PC-9 (cell line): Measurements from ENCODE around the gene CCR9. TPM values are rescaled to one million over a fixed set of nuclear protein-coding genes. Genes with fewer than 3 reads are reported as not detected.

Experiments
- BruUV-seq: library from RNA; stranded (reverse); fragments of 400-500 nt; replicated peaks from 2 replicates; lab custom pipeline; 2021; lab: Mats Ljungman, UMichigan
- CTCF ChIA-PET: fragments of 300-600 bp; sonication (Branson Sonifier 250); formaldehyde crosslinking; loops from one replicate; lab custom pipeline; 2022; ENCODE audit warnings: antibody characterized with exemption; lab: Charles Lee
- POLR2A ChIA-PET: fragments of 300-600 bp; sonication (Branson Sonifier 250); formaldehyde crosslinking; loops from one replicate; lab custom pipeline; 2022; ENCODE audit warnings: antibody characterized with exemption; ENCODE audit not compliant: unreplicated experiment; lab: Charles Lee
- DNase-seq, 2 experiments: peaks; one replicate each; pipeline versions ENCODE4 v3.0.0 to v3.0.0-alpha.2; 2015 to 2022; ENCODE audit warnings: mixed read lengths in 1 of 2
- H2AFZ ChIP-seq: fragments of 200-600 bp; sonication (generic); 2 replicates; pipeline ENCODE4 v1.8.1; 2017; ENCODE audit warnings: antibody characterized with exemption
- H3F3A ChIP-seq: fragments of 200-600 bp; sonication (generic); 2 replicates; pipeline ENCODE4 v1.8.1; 2017; ENCODE audit warnings: antibody characterized with exemption, mild to moderate bottlenecking, low read depth; ENCODE audit not compliant: insufficient read depth
- H3K27ac ChIP-seq: fragments of 200-600 bp; sonication (generic); 2 replicates; pipeline ENCODE4 v1.6.1; 2016; ENCODE audit warnings: mixed run types
- H3K27me3 ChIP-seq: fragments of 200-600 bp; sonication (generic); 2 replicates; pipeline ENCODE4 v1.6.1; 2016; ENCODE audit warnings: low read depth, mixed run types; ENCODE audit not compliant: insufficient read depth
- H3K36me3 ChIP-seq: fragments of 200-600 bp; sonication (generic); 2 replicates; pipeline ENCODE4 v1.6.1; 2016; ENCODE audit warnings: low read depth, mixed run types
- H3K4me1 ChIP-seq: fragments of 200-600 bp; sonication (generic); replicated peaks from 2 replicates; pipeline ENCODE4 v1.6.1; 2016; ENCODE audit warnings: mixed run types; ENCODE audit not compliant: insufficient read depth
- H3K4me2 ChIP-seq: fragments of 200-600 bp; sonication (generic); 2 replicates; pipeline ENCODE4 v1.6.1; 2017; ENCODE audit warnings: mixed run types
- H3K4me3 ChIP-seq: fragments of 200-600 bp; sonication (generic); 2 replicates; pipeline ENCODE4 v1.6.1; 2016; ENCODE audit warnings: mixed run types
- H3K79me2 ChIP-seq: fragments of 200-600 bp; sonication (generic); 2 replicates; pipeline ENCODE4 v1.6.1; 2017; ENCODE audit warnings: low read depth, mixed run types
- H3K9me2 ChIP-seq: fragments of 200-600 bp; sonication (generic); 2 replicates; pipeline ENCODE4 v1.8.1; 2017; ENCODE audit warnings: mild to moderate bottlenecking; ENCODE audit not compliant: insufficient read depth
- H3K9me3 ChIP-seq: fragments of 200-600 bp; sonication (generic); 2 replicates; pipeline ENCODE4 v1.8.1; 2016; ENCODE audit warnings: low read depth; ENCODE audit not compliant: insufficient read depth
- H4K20me1 ChIP-seq: fragments of 200-600 bp; sonication (generic); 2 replicates; pipeline ENCODE4 v1.8.1; 2017; ENCODE audit not compliant: insufficient read depth
- EZH2 ChIP-seq: fragments of 200-600 bp; sonication (generic); IDR thresholded peaks from 2 replicates; pipeline ENCODE4 v1.8.0; 2017; ENCODE audit warnings: antibody characterized with exemption, low read depth
- intact Hi-C: fragments of 100-400 bp; cut with micrococcal nuclease; formaldehyde crosslinking; loops from one replicate; pipeline ENCODE4 v1.10.0; 2022; ENCODE audit not compliant: unreplicated experiment
- total RNA-seq: library from RNA; stranded (reverse); gene quantifications from 2 replicates; pipeline ENCODE4 v1.2.3, GENCODE V29; 2021
- TF ChIP-seq, protein P1 (sequence below): fragments of 200-600 bp; sonication (generic); conservative IDR thresholded peaks from 2 replicates; pipeline ENCODE4 v1.6.1; 2017; ENCODE audit warnings: mixed run types, antibody characterized with exemption, mild to moderate bottlenecking, moderate library complexity

Gene CCR9
- total RNA-seq, 1 experiment from 2014 or later = not detected

DNA sequence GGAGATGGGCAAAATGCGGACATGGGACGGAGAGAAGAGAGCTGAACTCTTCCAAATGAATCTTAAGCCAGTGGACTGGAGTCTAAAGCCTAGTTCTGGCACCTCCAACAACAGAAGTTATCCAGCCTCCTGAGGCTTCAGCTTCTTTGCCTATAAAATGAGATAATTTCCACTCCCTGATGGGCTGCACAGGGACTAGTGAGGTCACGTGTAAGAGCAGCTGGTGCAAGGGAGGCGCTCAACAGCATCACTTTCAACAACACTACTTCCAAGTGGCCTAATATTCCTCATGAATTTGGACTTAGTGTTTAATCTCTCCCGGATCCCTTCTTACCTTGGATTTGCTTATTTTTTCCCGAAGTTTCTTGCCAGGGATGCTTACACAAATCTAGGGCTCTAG lies 65.6 kb downstream of the CCR9 start:
- H3K9me2 ChIP-seq = no peaks in the 10 kb centered on the region
- CTCF ChIA-PET = no interaction called here
- POLR2A ChIA-PET = no interaction called here
- no peak for DNase-seq
- H4K20me1 ChIP-seq = no peaks in the 10 kb centered on the region
- intact Hi-C loops = no loop called here
- TF ChIP-seq, protein P1, sequence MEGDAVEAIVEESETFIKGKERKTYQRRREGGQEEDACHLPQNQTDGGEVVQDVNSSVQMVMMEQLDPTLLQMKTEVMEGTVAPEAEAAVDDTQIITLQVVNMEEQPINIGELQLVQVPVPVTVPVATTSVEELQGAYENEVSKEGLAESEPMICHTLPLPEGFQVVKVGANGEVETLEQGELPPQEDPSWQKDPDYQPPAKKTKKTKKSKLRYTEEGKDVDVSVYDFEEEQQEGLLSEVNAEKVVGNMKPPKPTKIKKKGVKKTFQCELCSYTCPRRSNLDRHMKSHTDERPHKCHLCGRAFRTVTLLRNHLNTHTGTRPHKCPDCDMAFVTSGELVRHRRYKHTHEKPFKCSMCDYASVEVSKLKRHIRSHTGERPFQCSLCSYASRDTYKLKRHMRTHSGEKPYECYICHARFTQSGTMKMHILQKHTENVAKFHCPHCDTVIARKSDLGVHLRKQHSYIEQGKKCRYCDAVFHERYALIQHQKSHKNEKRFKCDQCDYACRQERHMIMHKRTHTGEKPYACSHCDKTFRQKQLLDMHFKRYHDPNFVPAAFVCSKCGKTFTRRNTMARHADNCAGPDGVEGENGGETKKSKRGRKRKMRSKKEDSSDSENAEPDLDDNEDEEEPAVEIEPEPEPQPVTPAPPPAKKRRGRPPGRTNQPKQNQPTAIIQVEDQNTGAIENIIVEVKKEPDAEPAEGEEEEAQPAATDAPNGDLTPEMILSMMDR = no peak
- TF ChIP-seq EZH2 = no peak
- H3K79me2 ChIP-seq = no peaks in the 10 kb centered on the region
- H3F3A ChIP-seq = no peaks in the 10 kb centered on the region
- no peaks in the 10 kb centered on the region for H3K4me1 ChIP-seq
- H3K27ac ChIP-seq = no peak overlapping the region
- H3K36me3 ChIP-seq = peaks cover 12% of the 10 kb centered on the region; the same call in 1 of the 2 replicates
- H3K4me3 ChIP-seq = no peak overlapping the region
- H3K4me2 ChIP-seq = no peak overlapping the region
- no peaks in the 10 kb centered on the region for H3K9me3 ChIP-seq
- no peak overlapping the region for H2AFZ ChIP-seq
- no peaks in the 10 kb centered on the region for H3K27me3 ChIP-seq
- BruUV-seq = no TSS peak

DNA sequence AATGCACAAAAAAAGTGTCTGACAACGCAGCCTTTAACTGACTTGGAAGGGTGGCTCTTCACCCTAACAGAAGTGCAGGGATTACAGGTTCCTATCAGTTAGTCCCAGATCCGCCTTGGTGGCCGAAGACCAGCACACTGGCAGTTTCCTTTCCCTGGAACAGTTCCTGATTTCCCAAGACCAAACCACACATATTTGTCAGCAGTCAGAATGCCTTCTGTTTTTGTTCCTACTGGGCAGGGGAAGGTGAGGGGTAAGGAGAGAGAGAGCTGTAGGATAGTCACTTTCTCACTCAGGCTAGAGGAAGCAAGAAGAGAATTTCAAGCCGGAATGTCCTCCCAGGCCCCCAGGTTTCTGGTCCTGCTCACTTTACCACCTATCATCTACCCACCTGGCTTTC lies 66.1 kb downstream of the CCR9 start:
- intact Hi-C loops = no loop called here
- Histone ChIP-seq H3K4me1 (no peaks in the 10 kb centered on the region), H3K27ac (no peak overlapping the region), H3K79me2 (no peaks in the 10 kb centered on the region), H3K27me3 (no peaks in the 10 kb centered on the region), H3K9me3 (no peaks in the 10 kb centered on the region), H3K4me3 (no peak overlapping the region), H3F3A (no peaks in the 10 kb centered on the region), H4K20me1 (no peaks in the 10 kb centered on the region), H3K9me2 (no peaks in the 10 kb centered on the region), H3K4me2 (no peak overlapping the region), H3K36me3 (peaks cover 6% of the 10 kb centered on the region; the same call in 1 of the 2 replicates), H2AFZ (no peak overlapping the region)
- CTCF ChIA-PET = no interaction called here
- no TSS peak for BruUV-seq
- DNase-seq = no peak
- TF ChIP-seq, protein P1 = no peak
- no peak for TF ChIP-seq EZH2
- POLR2A ChIA-PET = interaction anchor here (0.7 kb wide), 1 partner anchor 112 kb away, joined by 4 read pairs; no protein-coding TSS in a partner anchor

Other genes starting within 250 kb of the CCR9 start
- 29.9 and 33.9 TPM in 2 replicates for gene SACM1L, start 197.1 kb upstream of the CCR9 start, total RNA-seq
- gene SLC6A20, start 90.0 kb upstream of the CCR9 start, total RNA-seq = not detected in 2 replicates
- gene LZTFL1, start 44.4 kb upstream of the CCR9 start, total RNA-seq = 21.2 and 39.2 TPM in 2 replicates
- gene CXCR6, start 56.9 kb downstream of the CCR9 start, total RNA-seq = 0.63 and 0.74 TPM in 2 replicates
- gene FYCO1, start 109.3 kb downstream of the CCR9 start, total RNA-seq = 19.7 and 21.1 TPM in 2 replicates
- gene XCR1, start 140.9 kb downstream of the CCR9 start, total RNA-seq = 0.13 and 0.18 TPM in 2 replicates